ENCODE measurements around the gene SEMA6B. TPM values are rescaled to one million over a fixed set of nuclear protein-coding genes. Genes with fewer than 3 reads are reported as not detected.
"Not testable (repeated sequence)": the region's sequence is repeated elsewhere in the genome, so short reads cannot be mapped to it uniquely, and the experiment has no call there.

SEMA6B gene
- total RNA-seq, 1 experiment from 2014 or later, result 5.7 TPM

DNA sequence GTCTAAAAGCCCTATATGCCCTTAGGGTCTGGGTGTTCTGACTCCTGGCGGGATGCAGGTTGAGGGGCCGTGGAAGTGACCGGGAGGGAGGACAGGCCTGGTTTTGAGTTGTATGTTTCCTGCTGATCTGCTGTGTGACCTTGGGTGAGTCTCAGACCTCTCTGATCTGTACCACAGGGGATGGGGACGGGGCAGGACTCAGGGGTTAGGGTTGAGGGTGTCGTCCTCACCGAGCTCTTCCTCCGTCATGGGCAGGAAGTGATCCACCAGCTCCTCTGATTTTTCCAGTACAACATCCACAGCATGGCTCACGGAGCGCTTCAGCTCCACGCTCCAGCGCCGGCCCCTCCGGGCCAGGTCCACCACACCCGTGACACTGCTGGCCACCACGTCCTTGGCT lies 30.6 kb downstream of the SEMA6B start:
- H3K36me3 ChIP-seq (ENCODE audit: control insufficient read depth, insufficient read depth, low read length), result no peaks in the 10 kb centered on the region
- no peak for DNase-seq (ENCODE audit: low read depth, low spot score)
- H3K27ac ChIP-seq (ENCODE audit: low read length), result no peak overlapping the region
- H3K4me1 ChIP-seq (ENCODE audit: control insufficient read depth, insufficient read depth, low read length), result no peaks in the 10 kb centered on the region
- ChIA-PET CTCF (interaction anchor here (0.5 kb wide), 1 partner anchor 138 kb away, joined by 3 read pairs; no protein-coding TSS in a partner anchor), POLR2A (interaction anchor here (0.6 kb wide), 2 partner anchors 11 to 767 kb away, joined by 3 read pairs; partner anchors contain the start of gene PLIN4)
- no peaks in the 10 kb centered on the region for H3K27me3 ChIP-seq (ENCODE audit: control insufficient read depth, insufficient read depth, low read length)
- in situ Hi-C loops (cut with HindIII; ENCODE audit: low pct_unique_long_range_greater_than_20kb, low sequenced_read_pairs) (no loop called here), intact Hi-C loops (cut with micrococcal nuclease; ENCODE audit: unreplicated experiment) (no loop called here)
- no peaks in the 10 kb centered on the region for H3K9me3 ChIP-seq (ENCODE audit: control insufficient read depth, insufficient read depth, low read depth, low read length)
- no TSS peak for BruUV-seq (replicated peaks)
- no peak for ATAC-seq
- TF ChIP-seq TCF7L2 (IDR thresholded peaks at IDR 0.05; ENCODE audit: low read depth, low read length) (no peak), REST (IDR thresholded peaks at IDR 0.05; ENCODE audit: insufficient read depth in 1 of 2, low read depth in 2 of 2, low read length in 1 of 2) (no peak), SIN3A (IDR thresholded peaks at IDR 0.05; ENCODE audit: borderline replicate concordance, insufficient read depth, low read depth, low read length) (no peak), CTCF (IDR thresholded peaks at IDR 0.05) (no peak), POLR2AphosphoS5 (IDR thresholded peaks at IDR 0.05; ENCODE audit: low read depth, low read length) (no peak)
- no peak overlapping the region for H3K4me3 ChIP-seq (ENCODE audit: low read depth in 2 of 2, low read length in 2 of 2)

DNA sequence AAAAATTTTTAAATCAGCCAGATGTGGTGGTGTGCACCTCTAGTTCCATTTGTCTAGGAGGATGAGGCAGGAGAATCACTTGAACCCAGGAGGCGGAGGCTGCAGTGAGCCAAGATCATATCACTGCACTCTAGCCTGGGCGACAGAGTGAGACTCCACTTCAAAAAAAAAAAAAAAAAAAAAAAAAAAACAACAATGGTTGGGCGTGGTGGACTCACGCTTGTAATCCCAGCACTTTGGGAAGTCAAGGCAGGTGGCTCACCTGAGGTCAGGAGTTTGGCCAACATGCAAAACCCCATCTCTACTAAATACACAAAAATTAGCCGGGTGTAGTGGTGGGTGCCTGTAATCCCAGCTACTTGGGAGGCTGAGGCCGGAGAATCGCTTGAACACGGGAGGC lies 32.1 kb downstream of the SEMA6B start:
- H3K27ac ChIP-seq (ENCODE audit: low read length); H3K36me3 ChIP-seq (ENCODE audit: control insufficient read depth, insufficient read depth, low read length); DNase-seq (ENCODE audit: low read depth, low spot score); H3K27me3 ChIP-seq (ENCODE audit: control insufficient read depth, insufficient read depth, low read length); H3K9me3 ChIP-seq (ENCODE audit: control insufficient read depth, insufficient read depth, low read depth, low read length); ATAC-seq; H3K4me1 ChIP-seq (ENCODE audit: control insufficient read depth, insufficient read depth, low read length); intact Hi-C loops (cut with micrococcal nuclease; ENCODE audit: unreplicated experiment); BruUV-seq (replicated peaks); in situ Hi-C loops (cut with HindIII; ENCODE audit: low pct_unique_long_range_greater_than_20kb, low sequenced_read_pairs); H3K4me3 ChIP-seq (ENCODE audit: low read depth in 2 of 2, low read length in 2 of 2): not testable (repeated sequence)
- ChIA-PET POLR2A (interaction anchor here (0.7 kb wide), 1 partner anchor 1261 kb away, joined by 3 read pairs; no protein-coding TSS in a partner anchor), CTCF (interaction anchor here (0.7 kb wide), 1 partner anchor 32 kb away, joined by 4 read pairs; the partner anchor contains the start of gene SEMA6B)

DNA sequence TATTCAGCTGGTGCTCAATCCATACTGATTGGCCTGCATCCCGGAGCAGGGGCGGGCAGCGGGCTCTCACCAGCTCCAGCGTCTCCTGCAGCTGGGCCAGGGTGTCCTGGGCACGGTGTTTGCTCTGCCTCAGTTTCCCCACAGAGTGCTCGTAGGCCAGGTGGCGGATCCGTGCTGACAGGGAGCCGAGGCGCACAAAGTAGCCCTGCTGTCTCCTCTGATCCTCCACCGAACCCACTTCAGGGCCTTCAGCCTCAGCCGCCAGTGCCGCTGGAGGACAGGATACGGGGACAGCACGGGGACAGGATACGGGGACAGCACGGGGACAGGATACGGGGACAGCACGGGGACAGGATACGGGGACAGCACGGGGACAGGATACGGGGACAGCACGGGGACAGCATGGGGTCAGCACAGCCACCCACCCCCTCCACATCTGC lies 33.9 kb downstream of the SEMA6B start:
- no peaks in the 10 kb centered on the region for H3K4me1 ChIP-seq (ENCODE audit: control insufficient read depth, insufficient read depth, low read length)
- TF ChIP-seq CTCF (IDR thresholded peaks at IDR 0.05) (no peak), TCF7L2 (IDR thresholded peaks at IDR 0.05; ENCODE audit: low read depth, low read length) (no peak), POLR2AphosphoS5 (IDR thresholded peaks at IDR 0.05; ENCODE audit: low read depth, low read length) (no peak), SIN3A (IDR thresholded peaks at IDR 0.05; ENCODE audit: borderline replicate concordance, insufficient read depth, low read depth, low read length) (no peak), REST (IDR thresholded peaks at IDR 0.05; ENCODE audit: insufficient read depth in 1 of 2, low read depth in 2 of 2, low read length in 1 of 2) (no peak)
- DNase-seq (ENCODE audit: low read depth, low spot score) (no peak), ATAC-seq (no peak)
- H3K27me3 ChIP-seq (ENCODE audit: control insufficient read depth, insufficient read depth, low read length), result no peaks in the 10 kb centered on the region
- intact Hi-C loops (cut with micrococcal nuclease; ENCODE audit: unreplicated experiment), result no loop called here
- H3K36me3 ChIP-seq (ENCODE audit: control insufficient read depth, insufficient read depth, low read length), result no peaks in the 10 kb centered on the region
- H3K27ac ChIP-seq (ENCODE audit: low read length), result no peak overlapping the region
- in situ Hi-C loops (cut with HindIII; ENCODE audit: low pct_unique_long_range_greater_than_20kb, low sequenced_read_pairs), result no loop called here
- H3K9me3 ChIP-seq (ENCODE audit: control insufficient read depth, insufficient read depth, low read depth, low read length), result no peaks in the 10 kb centered on the region
- BruUV-seq (replicated peaks), result no TSS peak
- ChIA-PET CTCF (interaction anchor here (0.6 to 1.2 kb wide), 7 partner anchors 9 to 54 kb away, joined by 3 to 11 read pairs (median 4); partner anchors contain the start of genes HDGFL2 and PLIN5), POLR2A (no interaction called here)
- H3K4me3 ChIP-seq (ENCODE audit: low read depth in 2 of 2, low read length in 2 of 2), result no peak overlapping the region

Data from Panc1 (cell line).